HG02642 (cell line): ENCODE measurements around the gene TPD52L1.

Experiments used
- ATAC-seq: cut with Tn5 transposase; IDR thresholded peaks from one replicate; pipeline ENCODE4 v1.9.1; 2021; ENCODE audit warnings: mild to moderate bottlenecking; ENCODE audit not compliant: unreplicated experiment, poor library complexity

TPD52L1 gene

GRCh38 chr6:125231133-125231532 is 77.6 kb downstream of the TPD52L1 start:
- no peak for ATAC-seq

GRCh38 chr6:125231574-125232343 is 78.2 kb downstream of the TPD52L1 start:
- ATAC-seq, result no peak

- no peak for ATAC-seq
Measured at GRCh38 chr6:125232466-125232865, 78.9 kb downstream of the TPD52L1 start.

GRCh38 chr6:125233202-125233601 is 79.6 kb downstream of the TPD52L1 start:
- no peak for ATAC-seq

DNA sequence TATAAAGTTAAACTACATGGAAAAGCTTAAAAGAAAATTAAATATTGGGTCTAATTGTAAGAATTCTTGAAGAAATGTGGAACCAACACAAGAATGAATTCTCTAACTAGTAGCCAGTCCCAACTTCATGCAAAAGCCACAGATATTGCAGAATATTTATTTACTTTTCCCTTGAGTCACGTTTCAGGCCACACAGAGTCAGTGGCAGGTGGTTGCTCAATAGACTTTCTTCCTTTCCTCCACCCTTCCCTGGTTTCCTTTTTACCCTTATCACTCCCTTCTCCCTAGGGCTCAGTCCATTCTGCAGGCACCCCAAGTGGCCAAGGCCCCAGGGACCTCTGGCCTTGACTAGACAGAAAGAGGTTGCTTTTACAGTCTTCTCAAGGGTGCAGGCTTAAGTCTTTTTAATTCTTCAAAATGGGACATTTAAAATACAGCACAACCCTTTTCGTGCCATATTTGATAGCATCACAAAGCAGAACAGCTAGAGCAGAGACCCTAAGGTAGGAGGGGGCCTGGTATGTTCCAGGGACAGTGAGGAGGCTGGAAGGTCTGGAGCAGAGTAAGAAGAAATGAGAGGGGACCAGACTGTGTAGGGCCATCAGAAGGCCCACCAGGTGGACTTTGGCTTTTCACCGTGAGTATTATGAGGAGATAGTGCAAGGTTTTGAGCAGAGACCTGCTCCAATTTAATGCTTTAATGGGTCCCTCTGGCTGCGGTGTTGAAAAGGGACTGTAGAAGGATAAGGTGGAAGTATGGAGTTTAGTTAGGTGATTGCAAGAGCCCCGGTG is 83.2 kb downstream of the TPD52L1 start:
- no peak for ATAC-seq

- no peak for ATAC-seq
Measured at GRCh38 chr6:125237764-125238163, 84.2 kb downstream of the TPD52L1 start.

GRCh38 chr6:125245109-125245508 is 91.5 kb downstream of the TPD52L1 start:
- no peak for ATAC-seq

DNA sequence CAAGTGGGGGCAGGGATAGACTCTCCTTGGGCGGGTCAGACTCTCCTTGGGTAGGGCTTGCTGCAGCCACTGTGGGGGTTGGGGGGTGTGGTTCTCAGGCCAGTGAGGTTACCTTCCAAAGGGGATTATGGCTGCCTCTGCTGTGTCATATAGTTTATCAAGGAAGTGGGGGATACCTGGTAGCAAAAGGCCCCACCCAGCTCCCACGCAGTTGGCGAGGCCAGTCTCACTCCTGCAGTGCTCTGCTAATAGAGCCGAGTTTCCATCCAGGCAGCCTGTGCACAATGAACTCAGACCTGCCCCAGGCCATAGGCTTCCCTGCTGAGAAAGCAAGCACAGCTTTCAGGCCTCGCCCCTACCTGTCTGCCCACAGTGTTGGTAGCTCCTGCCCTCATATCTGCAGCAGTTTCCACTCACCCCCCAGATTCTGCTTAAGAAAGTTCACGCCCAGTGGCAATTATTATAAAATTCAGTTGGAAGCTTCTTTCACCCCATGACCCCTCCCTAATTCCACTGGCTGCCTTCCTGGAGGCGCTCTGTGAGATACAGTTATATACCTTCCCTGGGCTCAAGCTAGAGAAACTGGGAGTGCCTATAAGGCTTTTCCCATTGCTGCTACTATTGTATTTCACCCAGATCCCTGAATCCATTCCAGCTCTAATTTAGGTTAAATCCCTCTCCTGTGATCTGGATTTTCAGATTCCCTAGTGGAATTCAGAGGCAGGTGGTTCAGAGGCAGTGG is 92.1 kb downstream of the TPD52L1 start:
- no peak for ATAC-seq

DNA sequence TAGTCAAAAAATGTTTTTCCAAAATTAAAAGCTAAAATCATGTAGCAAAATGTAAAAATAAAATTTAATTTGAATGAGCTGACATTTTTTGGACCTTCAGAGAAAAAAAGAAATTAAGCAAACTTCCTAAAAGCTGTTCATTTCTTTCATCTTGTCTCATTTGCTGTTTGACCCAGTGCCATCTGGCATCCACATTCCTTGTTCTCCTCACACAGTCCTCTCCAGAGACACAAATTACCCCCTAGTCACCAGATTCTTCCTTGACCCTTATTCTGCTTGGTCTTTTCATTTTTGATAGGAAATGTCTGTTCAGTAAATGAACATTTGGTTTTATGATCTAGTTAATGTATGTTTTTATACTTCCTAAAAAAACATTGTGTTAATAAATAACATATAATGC is 93.0 kb downstream of the TPD52L1 start:
- no peak for ATAC-seq

DNA sequence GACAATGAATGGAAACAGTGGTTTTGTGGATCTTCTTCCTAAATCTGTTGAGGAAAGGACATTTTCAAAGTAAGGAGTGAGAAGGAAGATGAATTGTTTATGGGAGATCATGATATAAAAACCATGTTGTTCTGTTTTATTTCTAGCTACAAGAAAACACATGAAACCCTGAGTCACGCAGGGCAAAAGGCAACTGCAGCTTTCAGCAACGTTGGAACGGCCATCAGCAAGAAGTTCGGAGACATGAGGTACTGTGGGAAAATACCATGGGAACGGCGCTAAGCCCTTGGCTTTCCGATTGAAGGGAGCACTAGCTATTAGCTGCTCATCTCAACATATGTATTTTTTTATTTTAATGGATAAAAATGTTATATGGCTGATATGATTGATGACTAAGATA is 94.6 kb downstream of the TPD52L1 start:
- ATAC-seq, result no peak

DNA sequence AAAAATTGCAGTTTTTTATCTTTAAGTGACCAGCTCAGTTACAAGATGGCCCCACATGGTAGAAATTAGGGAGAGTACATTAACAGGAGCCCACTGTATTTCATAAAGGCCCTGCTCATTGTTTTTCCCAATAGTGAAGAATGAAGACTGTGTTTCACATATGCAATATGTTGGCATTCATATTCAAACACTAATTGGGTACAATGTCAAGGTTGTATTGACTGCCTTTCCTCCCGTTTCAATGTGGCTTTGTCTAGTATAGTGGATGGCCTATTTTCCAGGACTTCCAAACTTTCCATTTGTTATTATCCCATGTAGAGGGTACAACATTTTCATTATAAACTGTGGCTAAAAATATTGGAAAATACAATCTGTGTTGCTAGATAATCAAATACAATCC is 96.9 kb downstream of the TPD52L1 start:
- ATAC-seq, result no peak

GRCh38 chr6:125251516-125252220 is 98.1 kb downstream of the TPD52L1 start:
- no peak for ATAC-seq

DNA sequence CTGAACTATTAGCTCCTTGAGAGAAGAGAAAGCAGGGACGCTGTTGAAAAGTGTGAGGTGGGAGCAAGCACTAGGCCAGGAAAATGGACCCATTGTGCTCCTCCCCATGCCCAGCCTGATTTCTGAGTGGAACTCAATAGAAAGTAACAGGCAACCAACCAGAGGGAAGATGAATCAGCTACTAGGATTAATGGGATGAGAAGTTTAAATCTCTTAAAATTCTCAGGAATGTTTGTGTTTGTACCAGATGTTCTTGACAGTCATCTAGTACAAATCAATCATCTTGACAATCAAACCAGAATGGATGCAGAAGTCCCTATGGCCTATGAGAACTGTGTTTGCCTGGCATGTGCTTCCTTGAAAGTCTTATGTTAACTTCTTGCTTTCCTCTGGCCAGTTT is 99.3 kb downstream of the TPD52L1 start:
- no peak for ATAC-seq

DNA sequence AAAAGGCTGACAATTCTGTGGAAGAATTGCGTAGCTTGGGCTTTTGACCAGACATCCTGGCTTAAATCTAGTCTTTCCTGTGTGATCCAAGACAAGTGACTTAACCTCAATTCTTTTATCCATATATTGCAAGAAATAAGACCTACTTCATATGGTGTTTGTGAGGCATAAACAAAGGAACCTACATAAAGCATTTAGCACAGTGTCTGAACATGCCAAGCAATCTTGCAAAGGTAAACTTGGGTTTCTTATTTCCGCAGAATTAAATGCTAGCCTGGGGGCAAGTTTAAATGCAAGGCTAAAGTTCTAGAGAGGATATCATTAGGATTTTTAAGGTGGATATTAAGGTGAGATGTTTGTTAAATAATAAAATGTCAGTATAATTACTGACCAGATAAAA is 100.3 kb downstream of the TPD52L1 start:
- ATAC-seq, result no peak

DNA sequence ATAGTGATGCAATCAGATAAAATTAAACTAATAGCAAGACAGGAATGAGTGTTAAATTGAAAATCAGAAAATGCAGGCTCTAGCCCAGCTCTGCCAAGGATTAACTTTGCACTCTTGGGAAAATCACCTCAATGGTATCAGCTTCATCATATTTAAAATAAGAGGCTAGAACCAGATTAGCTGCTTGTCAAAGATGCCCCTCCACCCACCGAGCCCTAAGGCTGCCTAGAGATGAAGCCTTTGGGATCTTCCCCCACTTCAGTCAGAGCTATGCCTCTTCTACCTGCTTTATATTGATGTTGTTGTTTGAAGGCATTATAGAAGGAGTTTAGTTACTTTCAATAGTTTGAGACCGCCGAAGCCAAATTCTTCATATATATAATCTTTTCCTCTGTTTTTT is 100.7 kb downstream of the TPD52L1 start:
- no peak for ATAC-seq

DNA sequence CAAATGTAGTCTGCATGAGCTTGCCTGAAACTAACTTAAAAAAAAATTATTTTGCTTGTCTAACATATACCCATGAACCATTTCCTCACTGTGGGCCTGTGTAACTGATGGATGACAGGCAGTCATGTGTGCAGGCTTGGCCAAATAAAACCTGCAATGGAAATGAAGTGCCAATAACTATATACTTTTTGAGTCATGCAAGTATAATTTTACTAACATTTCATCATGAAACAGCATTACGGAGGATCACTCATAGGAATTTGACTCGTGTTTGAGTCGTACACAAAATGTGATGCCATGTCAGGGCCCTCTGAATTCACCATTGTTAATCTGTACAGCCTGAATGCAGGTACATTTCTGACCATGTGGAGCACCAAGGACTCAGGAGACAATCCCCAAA is 101.6 kb downstream of the TPD52L1 start:
- ATAC-seq, result no peak

DNA sequence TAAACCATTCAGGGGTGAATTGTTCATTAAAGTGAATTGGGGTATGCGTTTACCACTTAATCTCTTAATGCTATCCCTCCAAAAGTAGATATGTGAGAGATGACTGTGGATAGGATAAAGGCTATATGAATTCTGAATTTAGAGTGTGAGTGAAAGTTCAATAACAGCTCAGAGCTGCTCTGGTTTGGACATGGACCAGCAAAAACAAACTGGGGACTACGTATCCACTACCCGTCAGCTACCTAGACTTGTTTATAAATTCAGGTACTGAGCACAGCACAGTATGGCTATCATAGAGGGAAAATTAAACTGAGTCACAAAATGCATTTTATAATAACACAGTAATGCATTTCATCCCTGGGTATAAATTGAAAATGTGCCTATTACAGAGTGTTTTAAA is 103.8 kb downstream of the TPD52L1 start:
- no peak for ATAC-seq

- ATAC-seq, result no peak
Measured at GRCh38 chr6:125258651-125259353, 105.2 kb downstream of the TPD52L1 start.

- ATAC-seq, result no peak
Measured at GRCh38 chr6:125259354-125259736, 105.8 kb downstream of the TPD52L1 start.
